Fibroblast of upper back skin (primary cell): ENCODE data around the gene FHDC1.

ENCODE experiments used
- DNase-seq: peaks from one replicate; pipeline ENCODE4 v3.0.0-alpha.2; 2013

Gene FHDC1

GRCh38 chr4:152983774-152984411 is 47.8 kb downstream of the FHDC1 start:
- DNase-seq, result peak; percentile 88

GRCh38 chr4:152988721-152989553 is 52.8 kb downstream of the FHDC1 start:
- DNase-seq, result no peak

DNA sequence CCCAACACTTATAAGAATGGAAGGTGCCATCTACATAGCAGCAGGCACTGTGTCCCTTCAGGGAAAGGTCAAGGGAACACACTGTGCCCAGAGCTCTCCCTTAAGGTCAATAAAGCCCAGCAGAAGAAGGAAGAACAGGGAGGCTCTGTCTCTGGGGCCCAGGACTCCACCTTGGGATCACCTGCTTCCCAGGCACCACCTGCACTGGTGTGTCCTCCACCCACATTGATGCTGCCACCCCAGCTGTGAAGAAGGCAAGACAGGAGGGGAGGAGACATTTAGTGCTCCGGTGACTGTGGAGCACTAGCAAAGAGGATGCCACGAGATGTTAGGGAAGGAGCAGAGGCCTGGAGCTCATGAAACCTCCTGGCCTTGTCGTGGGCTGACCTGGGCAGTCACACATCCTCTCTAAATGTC is 53.4 kb downstream of the FHDC1 start:
- DNase-seq, result no peak

- DNase-seq, result no peak
Measured at GRCh38 chr4:152990471-152991131, 54.5 kb downstream of the FHDC1 start.

- no peak for DNase-seq
Measured at GRCh38 chr4:152991398-152991797, 55.3 kb downstream of the FHDC1 start.

DNA sequence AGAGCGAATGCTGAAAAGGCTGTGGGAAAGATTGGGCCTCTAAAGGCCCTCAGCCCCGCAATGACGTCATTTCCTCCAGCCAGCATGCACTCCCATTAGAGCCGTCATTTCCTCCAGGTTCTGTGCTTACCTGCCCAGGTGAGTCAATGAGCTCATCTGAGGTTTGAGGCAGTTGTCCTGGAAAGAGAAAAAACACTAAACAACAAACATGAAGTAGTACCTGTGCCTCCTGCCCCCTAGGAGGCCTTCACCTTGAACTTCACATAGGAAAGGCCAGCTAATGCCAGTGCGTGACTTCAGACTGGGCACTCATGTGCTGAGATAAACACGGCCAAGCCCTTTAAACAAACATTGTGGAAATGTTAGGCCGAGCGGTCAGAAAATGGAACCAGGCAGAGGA is 55.9 kb downstream of the FHDC1 start:
- no peak for DNase-seq

DNA sequence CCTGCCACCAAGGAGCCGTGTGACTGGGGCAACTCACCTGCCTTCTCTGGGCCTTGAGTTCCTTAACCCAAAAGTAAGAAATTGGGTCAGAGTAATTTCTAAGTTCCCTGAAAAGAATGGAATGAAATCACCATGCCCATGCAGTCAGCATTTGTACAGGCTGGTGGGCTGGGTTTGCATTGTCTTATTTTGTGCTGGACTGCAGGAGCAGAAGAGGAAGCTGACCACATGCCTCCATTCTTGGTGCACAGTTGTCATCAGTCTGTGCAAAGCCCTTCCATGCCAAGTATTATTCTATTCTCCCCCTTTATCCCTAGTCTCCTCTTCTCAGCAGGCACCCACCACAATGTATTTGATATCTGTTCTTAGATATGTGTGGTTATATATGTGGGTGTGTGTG is 56.3 kb downstream of the FHDC1 start:
- no peak for DNase-seq

DNA sequence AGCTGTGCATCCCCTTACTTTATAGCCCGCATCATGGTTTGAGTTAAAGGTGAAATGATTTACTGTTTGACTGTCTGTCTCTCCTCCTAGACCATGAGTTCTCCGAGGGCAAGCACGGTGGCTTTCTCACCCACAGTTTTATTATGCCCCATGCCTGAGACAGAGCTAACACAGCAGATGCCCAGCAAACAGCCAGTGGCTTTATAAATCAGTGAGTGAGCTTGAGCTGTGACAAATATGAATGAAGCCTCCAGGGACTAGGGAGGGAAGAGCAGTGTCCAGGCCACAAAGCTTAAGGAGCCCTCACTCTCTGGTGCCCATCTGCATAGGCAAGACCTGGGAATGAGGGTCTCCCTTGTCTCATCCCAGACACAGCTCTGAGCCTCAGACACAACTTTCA is 57.9 kb downstream of the FHDC1 start:
- DNase-seq, result no peak

DNA sequence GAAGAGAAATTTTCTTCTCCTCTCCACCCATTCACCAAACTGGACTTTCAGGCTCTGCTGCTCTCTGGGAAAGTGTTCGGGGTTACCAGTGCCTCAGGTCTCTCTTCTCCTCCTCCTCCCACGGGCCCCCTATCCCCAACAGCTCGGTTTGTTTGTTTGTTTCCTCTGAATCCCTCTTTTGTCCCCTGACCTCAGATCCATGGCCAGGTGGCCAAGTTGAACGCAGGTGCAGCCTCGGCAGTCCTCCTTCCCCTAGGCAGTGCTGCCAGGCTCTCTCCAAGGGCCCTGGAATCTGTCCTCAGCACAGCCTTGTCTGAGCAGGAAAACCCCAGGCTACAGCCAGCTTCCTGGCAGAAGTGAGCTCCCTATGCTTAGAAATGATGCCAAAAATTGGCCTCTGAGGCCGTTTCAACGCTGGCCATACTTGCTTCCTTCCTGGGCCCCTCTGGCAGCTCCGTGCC is 60.0 kb downstream of the FHDC1 start:
- DNase-seq, result no peak

GRCh38 chr4:152996672-152997071 is 60.5 kb downstream of the FHDC1 start:
- no peak for DNase-seq

DNA sequence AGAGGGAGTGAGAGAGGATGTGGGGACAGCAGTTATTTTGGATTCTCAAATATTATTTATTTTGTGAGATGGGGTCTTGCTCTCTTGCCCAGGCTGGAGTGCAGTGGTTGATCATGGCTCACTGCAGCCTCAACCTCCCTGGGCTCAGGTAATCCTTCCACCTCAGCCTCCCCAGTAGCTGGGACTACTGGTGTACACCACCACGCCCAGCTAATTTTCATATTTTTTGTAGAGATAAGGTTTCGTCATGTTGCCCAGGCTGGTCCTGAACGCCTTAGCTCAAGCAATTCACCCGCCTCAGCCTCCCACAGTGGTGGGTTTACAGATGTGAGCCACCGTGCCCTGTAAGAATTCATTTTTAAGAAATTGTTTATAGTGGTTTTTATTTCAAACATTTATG is 61.2 kb downstream of the FHDC1 start:
- DNase-seq, result no peak

DNA sequence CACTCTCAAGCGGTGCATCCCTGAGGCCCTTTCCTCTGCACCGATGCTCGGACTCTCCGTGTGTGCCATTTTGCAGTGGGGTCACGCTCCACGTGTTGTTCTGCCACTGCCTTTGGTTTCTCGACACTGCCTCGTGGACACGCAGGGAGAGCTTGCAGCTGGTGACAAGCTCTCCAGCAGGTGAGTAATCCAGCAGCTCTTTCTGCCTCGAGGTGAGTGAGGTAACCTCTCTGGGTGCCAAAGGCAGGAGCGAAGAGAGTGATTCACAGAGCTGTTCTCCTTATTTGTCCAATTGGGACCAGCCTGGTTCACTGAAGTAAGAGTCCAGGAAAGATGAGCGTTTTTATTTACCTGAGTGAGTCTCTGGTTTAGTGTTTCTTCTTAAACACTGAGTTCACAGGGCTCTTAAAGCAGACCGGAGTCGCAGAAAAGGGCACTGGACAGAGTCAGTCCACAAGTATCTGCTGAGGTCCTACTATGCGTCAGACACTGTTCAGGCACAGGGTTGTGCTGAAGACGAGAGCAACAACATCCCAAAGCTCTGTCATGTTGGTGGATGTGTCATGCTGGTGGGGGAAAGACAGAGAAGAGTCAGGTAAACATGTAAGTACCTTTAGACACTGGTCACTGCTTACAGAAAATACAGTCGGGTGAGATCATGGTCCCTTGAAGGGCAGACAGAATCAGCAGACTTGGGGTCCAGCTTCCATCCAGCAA is 61.8 kb downstream of the FHDC1 start:
- no peak for DNase-seq

- no peak for DNase-seq
Measured at GRCh38 chr4:152998861-152999260, 62.7 kb downstream of the FHDC1 start.

DNA sequence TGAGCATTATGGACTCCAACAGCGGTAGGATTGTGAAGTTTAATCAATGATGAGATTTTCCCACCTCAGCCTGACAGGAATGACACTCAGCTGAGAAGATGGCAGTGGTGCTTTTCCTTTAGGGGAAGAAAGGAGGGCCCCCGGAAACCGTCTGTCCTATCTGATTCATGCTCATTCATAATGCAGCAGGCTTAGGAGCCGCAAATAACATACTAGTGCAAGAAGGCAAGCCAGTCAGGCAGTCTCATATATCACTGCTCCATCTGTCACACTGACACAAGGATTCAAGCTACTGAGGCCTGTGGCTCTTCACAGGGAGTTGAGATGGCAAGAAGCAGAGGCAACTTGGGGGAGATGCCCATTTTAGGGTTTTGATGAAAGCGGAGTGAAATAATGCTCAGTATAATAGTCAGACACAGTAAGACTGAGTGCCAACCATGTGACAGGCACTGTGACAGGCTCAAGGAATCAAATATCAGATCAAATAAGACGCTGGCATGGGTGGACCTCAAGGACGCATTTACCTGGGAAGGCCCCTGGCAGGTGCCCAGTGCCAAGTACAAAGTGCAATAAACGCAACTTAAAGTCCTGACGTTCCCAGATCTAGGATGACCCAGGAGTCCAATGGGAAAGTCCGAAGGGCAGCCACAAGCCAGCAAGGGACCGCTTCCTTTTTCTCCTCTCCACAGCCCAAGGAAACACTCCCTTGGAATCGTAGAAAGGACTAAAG is 63.4 kb downstream of the FHDC1 start:
- DNase-seq, result peak; percentile 5

- no peak for DNase-seq
Measured at GRCh38 chr4:153000076-153000420, 63.9 kb downstream of the FHDC1 start.

DNA sequence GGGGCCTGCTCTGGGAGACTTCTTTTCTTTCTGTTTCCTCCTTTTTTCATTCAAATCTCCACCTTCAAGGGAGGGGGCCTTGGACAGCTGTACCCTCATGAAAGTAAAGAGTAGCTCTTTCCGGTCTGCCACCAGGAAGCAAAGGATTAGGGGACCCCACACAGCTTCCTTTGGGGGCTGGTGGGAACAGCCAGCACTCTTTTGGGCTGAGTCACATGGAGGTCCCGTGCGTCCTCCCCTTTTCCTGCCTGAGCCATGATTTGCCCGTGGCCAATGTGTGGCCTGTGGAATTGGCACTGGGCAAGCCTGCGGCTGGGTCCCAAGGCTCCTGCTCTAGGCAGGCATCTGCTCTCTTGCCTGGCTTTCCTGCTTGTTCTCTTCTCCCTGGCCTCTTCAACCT is 65.5 kb downstream of the FHDC1 start:
- DNase-seq, result peak; percentile 15

DNA sequence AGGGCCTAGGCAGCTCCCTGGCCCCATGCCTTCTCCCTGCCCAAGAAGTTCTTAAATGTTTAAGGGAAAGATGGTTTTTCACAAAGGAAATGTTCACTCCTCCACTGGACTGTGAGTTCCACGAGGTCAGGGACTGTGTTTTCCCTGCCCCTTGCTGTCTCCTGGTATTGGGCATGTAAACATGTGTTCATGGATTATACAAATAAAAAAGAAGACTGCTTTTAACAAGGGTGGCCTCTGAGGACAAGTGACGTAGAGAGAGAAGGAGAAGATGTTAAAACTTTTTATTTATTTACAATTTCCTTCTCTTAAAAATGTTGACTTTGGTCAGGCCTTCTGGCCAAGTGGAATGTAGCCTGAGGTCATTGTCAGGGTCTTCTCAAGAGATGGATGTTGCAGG is 66.0 kb downstream of the FHDC1 start:
- no peak for DNase-seq

DNA sequence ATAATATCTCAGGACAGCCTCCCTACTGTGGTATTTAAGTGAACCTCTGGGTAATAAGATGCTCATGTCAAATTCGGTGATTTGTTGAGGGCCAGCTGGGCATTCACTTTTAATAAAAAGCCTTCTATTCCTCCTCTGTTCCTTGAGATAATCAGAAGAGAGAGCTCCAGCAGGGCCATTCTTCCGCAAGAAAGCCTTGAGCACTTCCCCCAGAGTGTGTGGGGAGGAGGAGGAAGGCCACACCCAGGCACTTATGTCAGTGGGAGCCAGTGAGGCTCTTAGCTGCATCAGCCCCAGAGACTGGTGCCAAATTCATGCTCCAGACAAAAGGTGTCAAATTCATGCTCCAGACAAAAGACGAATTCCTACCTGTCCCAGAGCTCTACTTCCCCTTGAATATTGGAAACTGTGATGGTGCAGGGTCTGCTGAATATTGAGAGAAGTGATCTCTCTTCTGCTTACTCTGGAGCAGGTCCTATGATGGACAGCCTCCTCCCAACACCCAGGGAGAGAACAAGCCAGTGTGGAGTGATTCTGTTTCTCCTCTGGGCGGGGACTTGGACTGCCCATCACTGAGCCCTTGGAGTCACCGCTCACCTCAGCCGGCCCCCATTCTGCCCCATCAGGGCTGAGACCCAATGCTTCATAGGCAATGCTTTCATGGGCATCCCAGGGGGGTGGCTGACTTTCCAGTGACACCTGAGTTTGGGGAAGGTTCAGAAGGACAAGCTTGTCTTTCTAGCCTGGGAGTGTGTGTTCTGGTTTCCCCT is 68.1 kb downstream of the FHDC1 start:
- DNase-seq, result no peak

DNA sequence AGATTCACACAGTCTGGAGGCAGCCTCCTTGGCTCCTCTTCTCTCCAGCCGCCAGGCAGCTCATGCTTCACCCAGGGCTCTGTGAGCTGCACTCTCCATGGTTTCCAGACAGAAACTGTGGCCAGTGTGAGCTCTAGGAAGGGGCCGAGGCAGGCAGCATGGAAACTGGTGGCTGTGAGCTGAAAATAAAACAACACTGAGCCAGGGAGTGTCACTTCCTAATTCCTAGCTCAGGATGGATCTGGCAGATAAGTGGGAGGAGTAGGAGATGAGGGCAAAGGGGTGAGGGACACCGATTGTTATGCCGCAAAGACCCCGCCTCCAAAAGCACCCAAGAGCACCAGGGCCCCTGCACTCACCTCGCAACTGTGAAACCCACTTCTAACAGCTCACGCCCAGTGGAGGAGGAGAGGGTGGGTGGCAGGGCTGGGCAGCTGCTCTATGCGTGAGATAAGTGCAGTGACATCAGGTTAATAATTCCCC is 69.8 kb downstream of the FHDC1 start:
- DNase-seq, result no peak

DNA sequence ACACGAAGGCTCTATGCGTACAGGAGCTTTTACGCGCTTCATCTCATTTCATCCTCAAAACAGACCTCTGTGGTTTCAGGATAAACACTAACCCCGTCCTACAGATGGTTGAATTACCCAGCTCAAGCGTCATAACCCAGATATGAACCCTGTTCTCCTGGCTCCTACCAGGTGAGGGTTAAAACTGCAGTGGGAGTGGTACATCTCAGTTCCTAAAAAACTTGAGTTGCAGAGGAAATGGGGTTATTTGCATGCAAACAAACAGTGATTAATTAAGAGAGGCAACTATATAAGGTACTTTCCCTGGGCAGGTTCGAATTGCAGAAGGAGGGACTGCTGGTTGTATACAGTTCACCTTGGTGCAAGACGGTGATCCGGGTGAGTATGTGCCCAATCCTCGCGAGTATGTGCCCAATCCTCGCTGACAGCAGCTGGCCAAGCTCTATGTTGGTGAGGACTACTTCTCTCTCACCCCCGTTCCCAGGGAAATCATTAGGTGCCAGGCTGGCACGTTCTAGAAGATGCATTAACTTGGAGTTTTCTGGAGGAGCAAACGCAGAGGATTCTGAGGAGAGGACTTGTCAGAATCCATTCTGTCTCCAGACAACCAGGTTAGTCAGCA is 72.6 kb downstream of the FHDC1 start:
- DNase-seq, result no peak

- no peak for DNase-seq
Measured at GRCh38 chr4:153010146-153010545, 74.0 kb downstream of the FHDC1 start.
